ENCODE results near the gene PHTF2.
A peak's percentile ranks its signal among the peaks of the same experiment; 100 is the strongest.

The PHTF2 gene

GRCh38 chr7:77796109-77796508 lies 2.5 kb upstream of the PHTF2 start:
- DNase-seq, result no peak

GRCh38 chr7:77796960-77797359 lies 1.6 kb upstream of the PHTF2 start:
- DNase-seq, result no peak

GRCh38 chr7:77797734-77798393 lies 709 bp upstream of the PHTF2 start:
- DNase-seq, result no peak

GRCh38 chr7:77799078-77799964 lies 748 bp downstream of the PHTF2 start:
- peak; percentile 77 to 82 for DNase-seq

- no peak for DNase-seq
Observed at GRCh38 chr7:77800158-77800557, 1.6 kb downstream of the PHTF2 start.

- no peak for DNase-seq
Observed at GRCh38 chr7:77800730-77801129, 2.2 kb downstream of the PHTF2 start.

- no peak for DNase-seq
Observed at GRCh38 chr7:77802557-77803405, 4.2 kb downstream of the PHTF2 start.

GRCh38 chr7:77806425-77806824 lies 7.9 kb downstream of the PHTF2 start:
- no peak for DNase-seq

- DNase-seq, result no peak
Observed at GRCh38 chr7:77808517-77808916, 9.9 kb downstream of the PHTF2 start.

- DNase-seq, result no peak
Observed at GRCh38 chr7:77811516-77812289, 13.1 kb downstream of the PHTF2 start.

- no peak for DNase-seq
Observed at GRCh38 chr7:77812290-77812685, 13.7 kb downstream of the PHTF2 start.

GRCh38 chr7:77813180-77813579 lies 14.6 kb downstream of the PHTF2 start:
- DNase-seq, result no peak

- DNase-seq, result peak; percentile 41 to 57
Observed at GRCh38 chr7:77819021-77819420, 20.4 kb downstream of the PHTF2 start.

GRCh38 chr7:77820967-77821366 lies 22.4 kb downstream of the PHTF2 start:
- DNase-seq, result no peak

- no peak for DNase-seq
Observed at GRCh38 chr7:77822269-77822668, 23.7 kb downstream of the PHTF2 start.

- DNase-seq, result no peak
Observed at GRCh38 chr7:77823787-77824186, 25.2 kb downstream of the PHTF2 start.

- DNase-seq, result no peak
Observed at GRCh38 chr7:77824636-77825035, 26.1 kb downstream of the PHTF2 start.

- DNase-seq, result peak; percentile 20 to 45
Observed at GRCh38 chr7:77825131-77825530, 26.6 kb downstream of the PHTF2 start.

- no peak for DNase-seq
Observed at GRCh38 chr7:77826300-77826699, 27.7 kb downstream of the PHTF2 start.

- no peak for DNase-seq
Observed at GRCh38 chr7:77827999-77828398, 29.4 kb downstream of the PHTF2 start.

GRCh38 chr7:77830649-77831355 lies 32.2 kb downstream of the PHTF2 start:
- DNase-seq, result no peak

GRCh38 chr7:77831481-77831880 lies 32.9 kb downstream of the PHTF2 start:
- DNase-seq, result no peak
